Fibroblast of lung (primary cell): ENCODE data around the gene CEP152.

ENCODE experiments used
- EZH2 ChIP-seq: IDR thresholded peaks from 2 replicates; pipeline ENCODE4 v1.5.1; 2012; ENCODE audit warnings: low read length, control low read depth, mild to moderate bottlenecking; ENCODE audit errors: missing control alignments
- TF ChIP-seq, protein P1 (sequence below), 2 donors: IDR thresholded peaks in 1 of 2; conservative IDR thresholded peaks in 1 of 2; 1 replicate in 1 of 2; 2 replicates in 1 of 2; pipeline ENCODE4 v1.5.1; 2011 to 2012; ENCODE audit warnings: low read length in 2 of 2, control low read depth in 1 of 2, inconsistent platforms in 1 of 2, low read depth in 1 of 2, mild to moderate bottlenecking in 1 of 2

DNA sequence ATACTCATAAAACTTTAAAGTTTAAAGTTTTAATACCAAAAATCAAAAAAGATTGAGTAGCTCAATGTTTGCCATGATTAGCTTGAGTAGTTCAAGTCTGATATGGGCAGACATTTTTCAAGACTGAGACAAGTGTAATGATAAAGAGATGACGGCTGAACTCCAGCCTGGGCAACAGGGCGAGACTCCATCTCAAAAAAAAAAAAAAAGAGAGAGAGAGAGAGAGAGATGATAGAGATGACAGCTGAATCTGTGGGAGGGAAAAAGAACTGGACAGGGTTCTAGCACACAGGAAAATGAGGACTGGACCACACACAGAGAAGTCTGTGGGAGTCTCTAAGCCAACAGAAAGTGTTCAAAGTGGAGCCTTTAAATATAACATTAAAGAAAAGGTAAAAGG lies 25.2 kb downstream of the CEP152 start:
- TF ChIP-seq, protein P1, sequence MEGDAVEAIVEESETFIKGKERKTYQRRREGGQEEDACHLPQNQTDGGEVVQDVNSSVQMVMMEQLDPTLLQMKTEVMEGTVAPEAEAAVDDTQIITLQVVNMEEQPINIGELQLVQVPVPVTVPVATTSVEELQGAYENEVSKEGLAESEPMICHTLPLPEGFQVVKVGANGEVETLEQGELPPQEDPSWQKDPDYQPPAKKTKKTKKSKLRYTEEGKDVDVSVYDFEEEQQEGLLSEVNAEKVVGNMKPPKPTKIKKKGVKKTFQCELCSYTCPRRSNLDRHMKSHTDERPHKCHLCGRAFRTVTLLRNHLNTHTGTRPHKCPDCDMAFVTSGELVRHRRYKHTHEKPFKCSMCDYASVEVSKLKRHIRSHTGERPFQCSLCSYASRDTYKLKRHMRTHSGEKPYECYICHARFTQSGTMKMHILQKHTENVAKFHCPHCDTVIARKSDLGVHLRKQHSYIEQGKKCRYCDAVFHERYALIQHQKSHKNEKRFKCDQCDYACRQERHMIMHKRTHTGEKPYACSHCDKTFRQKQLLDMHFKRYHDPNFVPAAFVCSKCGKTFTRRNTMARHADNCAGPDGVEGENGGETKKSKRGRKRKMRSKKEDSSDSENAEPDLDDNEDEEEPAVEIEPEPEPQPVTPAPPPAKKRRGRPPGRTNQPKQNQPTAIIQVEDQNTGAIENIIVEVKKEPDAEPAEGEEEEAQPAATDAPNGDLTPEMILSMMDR (conservative IDR thresholded peaks at IDR 0.05 in 1 of 2, IDR thresholded peaks at IDR 0.05 in 1 of 2; ENCODE audit: low read depth in 1 of 2, low read length in 2 of 2): no peak
- no peak for TF ChIP-seq EZH2
